Tibial nerve (tissue), 4 donors: ENCODE measurements around the gene ATP5MG.
"Not testable (repeated sequence)": the region's sequence is repeated elsewhere in the genome, so short reads cannot be mapped to it uniquely, and the experiment has no call there.

Source experiments
- EP300 ChIP-seq, 2 donors: sonication (generic); formaldehyde crosslinking; IDR thresholded peaks; one replicate each; pipeline ENCODE4 v1.6.1; 2017; ENCODE audit warnings: antibody characterized with exemption in 2 of 2, mild to moderate bottlenecking in 1 of 2
- POLR2A ChIP-seq, 2 donors: fragments of 450-650 bp; IDR thresholded peaks; one replicate each; pipeline ENCODE4 v1.6.1; 2017; ENCODE audit warnings: antibody characterized with exemption in 2 of 2, mild to moderate bottlenecking in 2 of 2, moderate library complexity in 2 of 2
- TF ChIP-seq, protein P1 (sequence below), 5 experiments: fragments of 200-600 bp in 3 of 5; fragments of 450-650 bp in 2 of 5; sonication (generic) in 3 of 5; IDR thresholded peaks; one replicate each; pipeline ENCODE4 v1.5.1; 2016 to 2019; ENCODE audit warnings: antibody characterized with exemption in 5 of 5, mild to moderate bottlenecking in 3 of 5, moderate library complexity in 2 of 5

GRCh38 chr11:118402594-118402993 is 1.2 kb downstream of the ATP5MG start:
- TF ChIP-seq, protein P1, sequence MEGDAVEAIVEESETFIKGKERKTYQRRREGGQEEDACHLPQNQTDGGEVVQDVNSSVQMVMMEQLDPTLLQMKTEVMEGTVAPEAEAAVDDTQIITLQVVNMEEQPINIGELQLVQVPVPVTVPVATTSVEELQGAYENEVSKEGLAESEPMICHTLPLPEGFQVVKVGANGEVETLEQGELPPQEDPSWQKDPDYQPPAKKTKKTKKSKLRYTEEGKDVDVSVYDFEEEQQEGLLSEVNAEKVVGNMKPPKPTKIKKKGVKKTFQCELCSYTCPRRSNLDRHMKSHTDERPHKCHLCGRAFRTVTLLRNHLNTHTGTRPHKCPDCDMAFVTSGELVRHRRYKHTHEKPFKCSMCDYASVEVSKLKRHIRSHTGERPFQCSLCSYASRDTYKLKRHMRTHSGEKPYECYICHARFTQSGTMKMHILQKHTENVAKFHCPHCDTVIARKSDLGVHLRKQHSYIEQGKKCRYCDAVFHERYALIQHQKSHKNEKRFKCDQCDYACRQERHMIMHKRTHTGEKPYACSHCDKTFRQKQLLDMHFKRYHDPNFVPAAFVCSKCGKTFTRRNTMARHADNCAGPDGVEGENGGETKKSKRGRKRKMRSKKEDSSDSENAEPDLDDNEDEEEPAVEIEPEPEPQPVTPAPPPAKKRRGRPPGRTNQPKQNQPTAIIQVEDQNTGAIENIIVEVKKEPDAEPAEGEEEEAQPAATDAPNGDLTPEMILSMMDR (IDR thresholded peaks at IDR 0.05) = not testable (repeated sequence)
- TF ChIP-seq POLR2A, EP300 (IDR thresholded peaks at IDR 0.05): not testable (repeated sequence)
